IPS-20b (cell line): ENCODE measurements around the gene MIAT.
A peak's percentile ranks its signal among the peaks of the same experiment; 100 is the strongest.

Source experiments
- H3K27ac ChIP-seq: one replicate; pipeline ENCODE4 v1.5.1; 2013; ENCODE audit warnings: low read length
- H3K27me3 ChIP-seq: 2 replicates; pipeline ENCODE4 v1.6.1; 2013; ENCODE audit warnings: mild to moderate bottlenecking, low read length, inconsistent platforms; ENCODE audit not compliant: insufficient read depth
- H3K36me3 ChIP-seq: 2 replicates; pipeline ENCODE4 v1.6.1; 2013; ENCODE audit warnings: low read depth, mild to moderate bottlenecking, inconsistent platforms, low read length, moderate library complexity; ENCODE audit not compliant: insufficient read depth
- H3K4me1 ChIP-seq: 2 replicates; pipeline ENCODE4 v1.6.1; 2013; ENCODE audit warnings: mild to moderate bottlenecking, control low read depth, inconsistent platforms, low read length, moderate library complexity; ENCODE audit not compliant: insufficient read depth
- H3K4me3 ChIP-seq: 2 replicates; pipeline ENCODE4 v1.5.1; 2013; ENCODE audit warnings: mild to moderate bottlenecking, low read length, inconsistent platforms
- H3K9ac ChIP-seq: 2 replicates; pipeline ENCODE4 v1.6.1; 2013; ENCODE audit warnings: low read depth, mild to moderate bottlenecking, inconsistent platforms, low read length, moderate library complexity
- H3K9me3 ChIP-seq: 2 replicates; pipeline ENCODE4 v1.6.1; 2013; ENCODE audit warnings: mild to moderate bottlenecking, low read depth, low read length, inconsistent platforms; ENCODE audit not compliant: insufficient read depth

MIAT gene

GRCh38 chr22:26658671-26659478 is 1.5 kb downstream of the MIAT start:
- peaks cover 18% of the 10 kb centered on the region for H3K4me1 ChIP-seq
- H3K27me3 ChIP-seq = peaks cover 20% of the 10 kb centered on the region
- H3K9ac ChIP-seq = peak overlapping the region; percentile 97; the same call in 1 of the 2 replicates
- no peaks in the 10 kb centered on the region for H3K9me3 ChIP-seq
- H3K27ac ChIP-seq = peak overlapping the region; percentile 79
- H3K4me3 ChIP-seq = peak overlapping the region; percentile 98
- H3K36me3 ChIP-seq = peaks cover 27% of the 10 kb centered on the region

GRCh38 chr22:26660356-26660755 is 3.0 kb downstream of the MIAT start:
- peak overlapping the region; percentile 29 for H3K27ac ChIP-seq
- H3K9ac ChIP-seq = peak overlapping the region; percentile 54; the same call in 1 of the 2 replicates
- H3K27me3 ChIP-seq = peaks cover 20% of the 10 kb centered on the region
- peaks cover 18% of the 10 kb centered on the region for H3K4me1 ChIP-seq
- H3K36me3 ChIP-seq = peaks cover 42% of the 10 kb centered on the region
- no peaks in the 10 kb centered on the region for H3K9me3 ChIP-seq
- H3K4me3 ChIP-seq = peak overlapping the region; percentile 18; the same call in 1 of the 2 replicates

DNA sequence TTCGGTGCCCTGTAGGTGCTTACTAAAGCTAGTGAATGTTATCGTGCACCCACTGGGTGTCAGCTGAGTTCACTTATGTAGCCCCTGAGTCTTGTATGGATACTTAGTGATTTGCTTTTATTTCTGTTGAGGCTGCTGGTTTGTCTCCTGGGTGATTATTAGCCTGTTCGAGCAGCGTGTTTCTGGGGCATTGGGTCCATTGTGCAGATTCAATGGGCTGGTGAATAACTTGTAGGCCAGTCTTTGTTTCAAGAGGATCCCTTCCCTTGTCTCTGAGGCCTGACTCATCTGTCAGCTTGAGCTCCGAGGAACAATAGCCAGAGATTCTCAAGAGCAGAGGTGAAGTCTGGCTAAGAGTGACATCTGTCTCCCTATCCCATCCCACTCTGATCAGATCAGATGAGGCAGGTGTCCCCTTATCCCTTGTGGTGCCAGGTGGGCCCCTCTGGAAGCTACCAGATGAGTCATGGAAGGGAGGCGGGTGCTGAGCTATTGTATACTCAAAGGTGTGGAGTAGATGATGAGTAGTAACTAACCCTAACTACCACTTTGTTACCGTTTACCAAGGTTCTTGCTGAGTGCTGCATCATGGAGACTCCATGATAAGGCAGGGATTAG is 3.7 kb downstream of the MIAT start:
- H3K9ac ChIP-seq = peak overlapping the region; percentile 54; the same call in 1 of the 2 replicates
- peaks cover 20% of the 10 kb centered on the region for H3K27me3 ChIP-seq
- peaks cover 49% of the 10 kb centered on the region for H3K36me3 ChIP-seq
- H3K4me1 ChIP-seq = peaks cover 18% of the 10 kb centered on the region
- peak overlapping the region; percentile 18; the same call in 1 of the 2 replicates for H3K4me3 ChIP-seq
- no peaks in the 10 kb centered on the region for H3K9me3 ChIP-seq
- peak overlapping the region; percentile 29 for H3K27ac ChIP-seq

DNA sequence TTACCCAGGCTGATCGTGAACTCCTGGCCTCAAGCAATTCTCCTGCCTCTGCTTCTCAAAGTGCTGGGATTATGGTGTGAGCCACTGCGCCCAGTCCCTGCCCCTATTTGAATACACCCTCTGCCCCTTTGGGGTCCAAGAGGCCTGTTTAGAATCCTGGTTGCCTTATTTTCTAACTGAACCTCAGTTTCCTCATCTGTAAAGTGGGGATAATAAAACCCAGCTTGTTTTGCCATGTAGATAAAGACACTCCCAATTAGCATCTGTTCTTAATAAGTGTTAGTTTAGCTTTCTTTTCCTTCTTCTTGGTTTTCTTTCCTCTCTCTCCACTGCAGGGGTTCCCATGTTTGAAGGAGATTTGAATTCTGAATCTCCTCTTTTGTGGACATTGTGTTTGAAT is 4.8 kb downstream of the MIAT start:
- peaks cover 12% of the 10 kb centered on the region for H3K27me3 ChIP-seq
- peaks cover 59% of the 10 kb centered on the region for H3K36me3 ChIP-seq
- H3K9me3 ChIP-seq = no peaks in the 10 kb centered on the region
- no peak overlapping the region for H3K9ac ChIP-seq
- peaks cover 18% of the 10 kb centered on the region for H3K4me1 ChIP-seq
- H3K27ac ChIP-seq = no peak overlapping the region
- no peak overlapping the region for H3K4me3 ChIP-seq

DNA sequence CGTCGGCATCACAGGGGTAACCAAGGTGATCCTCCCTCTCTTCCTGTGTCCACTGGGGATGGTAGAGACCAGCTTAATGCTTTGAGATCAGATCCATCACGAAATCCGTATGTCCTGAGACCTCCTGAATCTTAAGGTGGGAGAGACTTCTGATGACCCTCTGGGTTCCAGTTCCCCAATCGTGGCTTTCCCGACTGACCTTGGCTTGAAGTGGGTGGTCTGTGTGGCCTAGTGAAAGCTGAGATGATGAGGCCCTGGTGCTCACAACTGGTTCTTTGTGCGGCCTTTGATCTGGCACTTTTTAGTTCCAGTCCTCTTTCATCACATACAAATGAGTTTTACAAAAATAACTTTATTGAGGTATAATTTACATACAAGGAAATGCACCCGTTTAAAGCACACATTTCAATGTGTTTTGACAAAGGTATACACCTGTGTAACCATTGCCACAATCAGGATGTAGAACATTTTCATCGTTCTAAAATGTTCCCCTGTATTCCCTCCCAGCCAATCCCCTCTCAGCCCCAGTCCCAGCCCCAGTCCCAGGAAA is 6.1 kb downstream of the MIAT start:
- no peak overlapping the region for H3K4me3 ChIP-seq
- no peak overlapping the region for H3K27ac ChIP-seq
- peaks cover 18% of the 10 kb centered on the region for H3K4me1 ChIP-seq

DNA sequence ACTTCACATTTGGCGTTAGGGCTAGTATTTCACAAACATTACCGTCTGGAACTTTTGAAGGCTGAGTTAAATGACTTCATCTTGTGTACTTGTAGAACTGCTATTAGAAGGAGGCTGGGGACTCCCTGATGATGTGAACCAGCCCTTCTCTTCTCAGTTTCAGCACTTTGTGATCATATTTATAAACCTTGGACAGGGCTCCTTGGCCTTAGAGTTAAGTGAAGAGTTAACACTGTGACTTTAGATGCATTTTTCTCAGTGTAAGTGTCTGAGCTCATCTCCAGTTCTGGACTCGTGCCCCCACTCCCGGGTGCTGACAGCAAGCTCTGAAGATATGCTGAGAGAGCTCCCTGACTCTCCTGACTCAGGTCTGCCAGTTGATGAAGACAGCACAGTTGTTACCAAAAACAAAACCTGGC is 8.4 kb downstream of the MIAT start:
- Histone ChIP-seq H3K27me3 (no peaks in the 10 kb centered on the region), H3K9me3 (no peaks in the 10 kb centered on the region), H3K36me3 (peaks cover 88% of the 10 kb centered on the region), H3K9ac (no peak overlapping the region), H3K27ac (no peak overlapping the region), H3K4me3 (no peak overlapping the region), H3K4me1 (peaks cover 8% of the 10 kb centered on the region)

More for the DNA sequence above, 6.1 kb downstream of the MIAT start:
- peaks cover 72% of the 10 kb centered on the region for H3K36me3 ChIP-seq
- H3K9me3 ChIP-seq = no peaks in the 10 kb centered on the region
- no peak overlapping the region for H3K9ac ChIP-seq
- H3K27me3 ChIP-seq = no peaks in the 10 kb centered on the region

GRCh38 chr22:26667140-26667539 is 9.8 kb downstream of the MIAT start:
- peaks cover 81% of the 10 kb centered on the region for H3K36me3 ChIP-seq
- no peak overlapping the region for H3K4me3 ChIP-seq
- peaks cover 10% of the 10 kb centered on the region for H3K4me1 ChIP-seq

GRCh38 chr22:26669060-26669481 is 11.7 kb downstream of the MIAT start:
- Histone ChIP-seq H3K27me3 (no peaks in the 10 kb centered on the region), H3K4me1 (peaks cover 14% of the 10 kb centered on the region), H3K36me3 (peaks cover 62% of the 10 kb centered on the region), H3K9ac (no peak overlapping the region), H3K27ac (no peak overlapping the region), H3K9me3 (no peaks in the 10 kb centered on the region), H3K4me3 (no peak overlapping the region)

More at GRCh38 chr22:26667140-26667539, 9.8 kb downstream of the MIAT start:
- no peak overlapping the region for H3K9ac ChIP-seq
- H3K27ac ChIP-seq = no peak overlapping the region
- no peaks in the 10 kb centered on the region for H3K27me3 ChIP-seq
- no peaks in the 10 kb centered on the region for H3K9me3 ChIP-seq

- H3K4me3 ChIP-seq = no peak overlapping the region
- H3K27me3 ChIP-seq = no peaks in the 10 kb centered on the region
- peaks cover 17% of the 10 kb centered on the region for H3K4me1 ChIP-seq
- H3K27ac ChIP-seq = no peak overlapping the region
- no peak overlapping the region for H3K9ac ChIP-seq
- H3K9me3 ChIP-seq = no peaks in the 10 kb centered on the region
- H3K36me3 ChIP-seq = peaks cover 48% of the 10 kb centered on the region
Observed at GRCh38 chr22:26670459-26670858, 13.1 kb downstream of the MIAT start.

GRCh38 chr22:26671317-26672059 is 14.1 kb downstream of the MIAT start:
- Histone ChIP-seq H3K36me3 (peaks cover 38% of the 10 kb centered on the region), H3K4me1 (peaks cover 17% of the 10 kb centered on the region), H3K27ac (no peak overlapping the region), H3K9ac (peak overlapping the region; percentile 91; the same call in 1 of the 2 replicates), H3K9me3 (no peaks in the 10 kb centered on the region), H3K4me3 (no peak overlapping the region), H3K27me3 (no peaks in the 10 kb centered on the region)

- Histone ChIP-seq H3K4me1 (peaks cover 17% of the 10 kb centered on the region), H3K4me3 (peak overlapping the region; percentile 86; the same call in 1 of the 2 replicates), H3K36me3 (peaks cover 33% of the 10 kb centered on the region), H3K27ac (peak overlapping the region; percentile 94), H3K27me3 (no peaks in the 10 kb centered on the region), H3K9me3 (no peaks in the 10 kb centered on the region), H3K9ac (peak overlapping the region; percentile 91; the same call in 1 of the 2 replicates)
Observed at GRCh38 chr22:26672060-26672471, 14.7 kb downstream of the MIAT start.
